Measurements from ENCODE around the gene SCARF2.

SCARF2 gene

GRCh38 chr22:20441631-20442484 is 4.2 kb upstream of the SCARF2 start:
- no peak for DNase-seq (ENCODE audit: low read depth)
- no peak overlapping the region for H3K4me3 ChIP-seq (ENCODE audit: low read depth, low read length)
- no peak for TF ChIP-seq CTCF (IDR thresholded peaks at IDR 0.05; ENCODE audit: control insufficient read depth, extremely low read depth, insufficient read depth)

DNA sequence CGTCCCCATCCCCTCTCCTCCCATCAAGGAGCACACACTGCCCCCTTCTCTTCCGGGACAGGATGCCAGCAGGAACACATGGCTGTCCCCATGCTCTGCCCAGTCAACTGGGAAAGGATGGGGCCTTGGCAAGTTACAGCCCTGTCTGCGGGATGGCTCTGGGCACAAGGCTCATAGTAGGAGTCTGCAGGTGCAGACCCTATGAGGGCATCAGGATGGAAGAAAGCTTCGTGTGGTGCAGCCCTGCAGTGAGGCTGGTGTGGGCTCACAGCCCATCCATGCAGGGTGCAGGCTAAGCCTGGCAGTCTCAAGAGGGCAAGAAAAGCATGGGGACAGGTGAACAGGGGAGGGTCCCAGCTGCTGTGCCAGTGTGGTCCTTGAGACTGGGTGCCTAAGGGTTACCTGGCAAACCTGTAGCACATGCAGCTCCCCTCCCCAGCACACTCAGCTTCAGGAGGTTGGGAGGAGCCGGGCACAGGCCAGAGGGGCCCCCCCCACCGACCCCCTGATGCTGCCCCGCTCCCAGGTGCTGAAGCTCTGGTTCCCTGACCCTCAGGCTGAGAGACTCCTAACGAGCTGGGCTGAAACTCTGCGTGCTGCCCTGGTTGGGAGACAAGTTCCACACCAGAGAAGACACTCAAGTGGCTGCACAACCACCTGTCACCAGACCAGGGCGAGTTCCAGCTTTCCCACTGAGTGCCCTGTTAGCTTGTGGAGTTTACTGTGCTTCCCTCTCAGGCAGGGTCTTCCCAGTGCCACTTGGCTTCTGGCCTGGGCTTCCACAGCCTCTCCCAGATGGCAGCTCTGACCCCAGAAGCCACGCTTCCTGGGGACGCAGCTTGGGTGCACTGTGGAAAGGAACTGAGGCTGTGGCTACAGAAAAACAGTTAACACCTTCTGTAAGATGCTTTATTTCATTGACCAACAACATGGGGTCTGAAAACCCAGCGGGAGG is 3.3 kb upstream of the SCARF2 start:
- no peak for TF ChIP-seq CTCF (IDR thresholded peaks at IDR 0.05; ENCODE audit: control insufficient read depth, extremely low read depth, insufficient read depth)
- H3K4me3 ChIP-seq (ENCODE audit: low read depth, low read length), result no peak overlapping the region
- DNase-seq (ENCODE audit: low read depth), result no peak

DNA sequence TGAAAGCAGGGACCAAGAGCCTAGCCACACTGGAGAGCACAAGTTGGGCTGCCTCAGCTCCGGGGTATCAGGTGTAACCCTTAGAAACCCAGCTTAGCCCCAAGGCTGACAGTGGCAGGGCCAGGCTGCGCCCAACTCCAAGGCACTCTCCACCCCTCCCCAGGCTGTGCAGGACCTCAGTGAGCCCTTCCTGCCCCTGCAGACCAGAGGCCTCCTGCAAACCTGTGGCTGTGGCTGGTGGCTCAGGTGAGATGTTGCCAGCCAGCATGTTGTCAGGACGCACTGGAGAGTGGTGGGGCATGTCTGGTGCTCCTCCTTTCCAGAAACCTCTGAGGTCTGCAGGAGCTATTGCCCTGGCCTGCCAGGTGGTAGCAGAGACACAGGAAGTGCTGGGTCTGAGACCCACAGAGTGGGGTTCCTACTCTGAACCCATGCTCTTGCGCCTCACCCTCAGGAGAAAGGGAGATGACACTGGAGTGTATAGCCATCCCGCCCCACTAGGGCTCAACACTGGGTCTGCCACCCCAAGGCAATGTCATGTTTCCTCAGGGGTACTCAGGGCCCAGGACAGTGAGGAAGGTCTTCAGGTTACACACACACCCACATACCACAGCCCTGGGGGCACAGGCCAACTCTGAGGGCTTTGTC is 2.4 kb upstream of the SCARF2 start:
- DNase-seq (ENCODE audit: low read depth), result no peak
- no peak for TF ChIP-seq CTCF (IDR thresholded peaks at IDR 0.05; ENCODE audit: control insufficient read depth, extremely low read depth, insufficient read depth)
- no peak overlapping the region for H3K4me3 ChIP-seq (ENCODE audit: low read depth, low read length)

DNA sequence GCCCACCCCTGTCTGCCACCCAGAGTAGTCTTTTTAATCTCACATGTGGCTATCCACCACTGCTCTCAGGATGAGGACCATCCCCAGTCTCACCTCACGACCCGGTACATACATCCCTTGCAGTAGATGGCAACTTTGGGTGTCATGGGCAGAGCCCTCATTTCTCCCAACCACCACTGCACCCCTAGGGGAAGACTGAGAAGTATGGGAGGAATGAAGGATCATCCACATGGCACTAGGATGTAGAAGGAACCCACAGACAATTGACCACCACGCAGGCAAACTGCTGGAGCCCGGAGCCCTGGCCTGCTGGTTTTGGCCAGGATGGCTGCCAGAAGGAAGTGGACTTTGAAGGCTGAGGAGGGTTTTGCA is 1.9 kb upstream of the SCARF2 start:
- H3K4me3 ChIP-seq (ENCODE audit: low read depth, low read length), result no peak overlapping the region
- no peak for DNase-seq (ENCODE audit: low read depth)
- no peak for TF ChIP-seq CTCF (IDR thresholded peaks at IDR 0.05; ENCODE audit: control insufficient read depth, extremely low read depth, insufficient read depth)

DNA sequence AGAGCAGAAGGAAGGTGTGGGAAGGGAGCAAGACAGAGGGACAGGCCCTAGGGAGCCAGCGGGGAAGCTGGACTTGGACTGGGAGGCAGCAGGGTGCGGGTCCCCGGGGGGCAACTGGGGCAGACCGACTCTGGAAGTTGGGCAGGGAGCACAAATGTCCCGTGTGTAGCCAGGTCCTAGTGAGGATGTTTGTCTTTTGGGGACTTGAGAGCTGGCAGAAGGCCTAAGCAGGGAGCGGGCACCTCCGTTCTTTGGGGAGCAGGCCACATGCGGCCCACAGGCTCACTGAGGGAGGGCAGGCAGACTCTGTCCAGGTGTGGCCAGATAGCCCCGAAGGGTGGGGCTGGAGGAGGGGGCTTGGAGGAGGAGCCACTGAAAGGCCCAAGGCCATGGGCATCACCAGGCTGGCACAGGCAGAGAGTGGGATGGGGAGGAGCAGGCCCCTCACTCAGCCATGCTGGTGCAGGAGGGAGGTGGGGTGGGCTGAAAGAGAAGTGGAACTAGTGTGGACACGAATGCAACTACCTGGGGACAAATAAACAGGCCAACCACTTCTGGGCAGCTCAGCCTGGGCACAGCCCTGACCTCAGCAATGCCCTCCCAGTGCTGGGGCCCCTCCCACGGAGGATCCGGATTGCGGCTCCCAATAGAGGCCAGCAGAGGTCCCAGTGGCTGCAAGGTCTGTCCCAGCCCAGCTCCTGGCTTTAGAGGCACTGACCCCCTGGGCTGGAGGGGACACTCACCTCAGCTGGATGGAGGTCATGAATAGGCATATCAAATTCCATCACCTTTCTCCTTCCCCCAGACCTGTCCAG is 1.3 kb upstream of the SCARF2 start:
- no peak for DNase-seq (ENCODE audit: low read depth)
- no peak for TF ChIP-seq CTCF (IDR thresholded peaks at IDR 0.05; ENCODE audit: control insufficient read depth, extremely low read depth, insufficient read depth)
- no peak overlapping the region for H3K4me3 ChIP-seq (ENCODE audit: low read depth, low read length)

DNA sequence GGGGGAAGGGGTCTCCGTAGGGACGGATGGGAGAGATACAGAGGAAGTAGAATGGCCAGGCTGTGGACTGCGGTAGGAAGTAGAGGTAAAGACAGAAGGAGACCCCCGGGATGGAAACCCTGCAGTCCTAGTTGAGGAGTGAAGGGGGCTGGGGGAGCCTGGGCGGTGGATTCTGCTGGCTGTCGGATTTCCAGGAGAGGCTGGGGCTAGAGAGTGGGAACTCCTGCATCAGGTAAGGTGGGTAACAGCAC is 727 bp upstream of the SCARF2 start:
- no peak for TF ChIP-seq CTCF (IDR thresholded peaks at IDR 0.05; ENCODE audit: control insufficient read depth, extremely low read depth, insufficient read depth)
- no peak overlapping the region for H3K4me3 ChIP-seq (ENCODE audit: low read depth, low read length)
- DNase-seq (ENCODE audit: low read depth), result no peak

Measured in LNCaP clone FGC (cell line).